ENCODE results near the gene LARP4B.

The LARP4B gene

DNA sequence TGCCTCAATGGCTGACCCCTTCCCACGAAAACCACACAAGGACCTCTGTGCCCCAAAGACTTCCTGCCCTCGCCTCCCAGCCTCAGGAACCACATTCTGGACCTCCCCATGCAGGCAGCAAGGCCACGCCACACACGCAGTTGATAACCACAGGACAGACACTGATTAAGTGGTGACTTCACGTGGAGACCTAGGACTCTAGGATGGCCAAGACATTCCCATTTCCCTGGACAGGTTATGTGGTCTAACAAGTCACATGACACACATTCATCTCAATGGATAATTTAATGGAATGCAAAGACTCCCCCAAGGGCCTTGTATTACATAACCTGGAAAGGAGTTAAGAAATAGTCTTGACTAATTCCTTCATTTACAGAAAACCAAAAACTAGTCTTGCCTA, 110.2 kb downstream of the LARP4B start:
- no peak for DNase-seq

DNA sequence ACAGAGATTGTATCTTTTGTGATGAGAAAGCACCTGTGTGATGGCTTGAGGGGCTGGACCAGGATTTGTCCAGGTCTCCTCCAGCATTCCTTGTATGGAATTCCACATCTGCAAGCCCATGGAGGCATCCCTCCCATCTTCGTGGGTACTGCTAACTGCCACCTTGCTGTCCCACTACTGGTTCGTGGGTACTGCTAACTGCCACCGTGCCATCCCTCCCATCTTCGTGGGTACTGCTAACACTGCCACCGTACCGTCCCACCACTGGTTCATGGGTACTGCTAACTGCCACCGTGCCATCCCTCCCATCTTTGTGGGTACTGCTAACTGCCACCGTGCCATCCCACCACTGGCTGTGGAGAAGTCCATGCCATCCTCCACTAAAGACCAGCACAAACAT, 111.7 kb downstream of the LARP4B start:
- DNase-seq = no peak

GRCh38 chr10:819326-819725, 112.2 kb downstream of the LARP4B start:
- no peak for DNase-seq

GRCh38 chr10:818526-819220, 112.8 kb downstream of the LARP4B start:
- DNase-seq = no peak

DNA sequence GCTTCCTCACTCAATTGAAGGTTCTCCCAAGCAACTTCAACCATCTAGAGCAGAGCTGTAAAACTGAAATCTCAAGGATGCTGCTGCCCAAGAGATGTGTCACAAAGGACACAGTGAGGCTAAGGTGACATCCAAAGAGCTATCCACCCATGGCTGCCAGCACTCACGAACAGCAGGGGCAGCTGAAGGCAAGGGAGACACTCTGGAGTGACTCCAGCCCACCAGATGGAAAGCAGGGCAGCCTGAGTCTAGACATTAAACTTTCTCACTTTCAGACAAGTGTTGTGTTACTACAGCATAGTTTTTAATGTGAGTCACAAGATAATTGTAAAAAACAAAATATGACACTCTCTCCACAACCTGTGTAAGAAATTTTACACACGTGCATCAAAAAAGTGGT, 113.5 kb downstream of the LARP4B start:
- DNase-seq = no peak

- DNase-seq = no peak
Measured at GRCh38 chr10:817371-817770, 114.1 kb downstream of the LARP4B start.

- no peak for DNase-seq
Measured at GRCh38 chr10:816958-817357, 114.5 kb downstream of the LARP4B start.

- no peak for DNase-seq
Measured at GRCh38 chr10:816091-816477, 115.4 kb downstream of the LARP4B start.

GRCh38 chr10:815338-816090, 116.0 kb downstream of the LARP4B start:
- no peak for DNase-seq

DNA sequence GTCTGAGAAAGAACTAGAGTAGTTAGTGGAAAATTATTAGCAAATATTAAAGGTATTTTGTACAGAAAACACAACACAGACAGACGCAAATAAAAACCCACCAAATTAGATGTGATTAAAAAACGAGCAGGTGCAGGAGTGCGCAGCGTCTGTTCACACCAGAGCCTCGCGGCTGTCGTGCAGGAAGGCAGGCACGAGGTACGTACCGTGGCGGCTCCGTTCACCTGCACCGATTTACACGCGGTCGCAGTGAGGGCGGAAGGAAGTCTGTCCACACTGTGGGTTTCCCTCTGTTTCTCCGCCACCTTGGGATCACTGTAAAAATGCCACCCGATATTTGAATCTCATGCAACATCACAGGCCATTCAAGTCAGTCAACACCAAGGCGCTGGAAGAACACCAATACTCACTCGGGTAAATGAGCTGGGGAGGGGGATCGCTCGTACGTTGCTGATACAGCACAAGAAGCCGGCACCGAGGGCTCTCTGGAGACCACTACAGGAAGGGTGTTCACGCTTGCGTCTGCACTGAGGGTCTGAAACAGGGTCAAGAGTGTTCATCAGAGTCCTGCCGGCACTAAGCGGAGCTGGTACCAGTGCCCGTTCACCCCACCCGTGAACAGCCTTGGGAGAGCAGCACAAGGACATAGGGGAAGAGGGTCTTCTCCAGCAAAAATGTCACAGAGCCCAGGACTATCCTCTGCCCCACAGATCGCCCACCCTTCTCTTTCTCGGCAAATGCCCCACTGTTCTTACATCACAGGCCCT, 116.8 kb downstream of the LARP4B start:
- no peak for DNase-seq

DNA sequence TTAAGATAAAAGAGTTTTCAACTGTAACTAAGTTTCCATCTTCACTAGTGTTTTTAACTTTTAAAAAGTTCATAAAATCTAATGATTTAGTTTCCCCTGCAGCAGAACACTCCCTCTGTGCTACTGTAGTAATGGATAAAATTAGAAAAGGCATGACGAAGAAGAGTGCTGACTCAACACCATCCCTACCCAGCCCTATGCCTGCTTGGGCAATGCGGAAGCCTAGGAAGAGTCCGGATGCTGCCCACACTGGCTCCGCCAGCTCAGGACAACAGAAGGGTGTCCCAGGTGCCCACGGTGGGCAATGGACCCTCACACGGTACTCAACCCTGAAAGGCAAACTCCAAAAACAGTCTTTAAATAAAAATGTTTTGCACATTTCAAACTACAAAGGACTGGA, 118.2 kb downstream of the LARP4B start:
- no peak for DNase-seq

DNA sequence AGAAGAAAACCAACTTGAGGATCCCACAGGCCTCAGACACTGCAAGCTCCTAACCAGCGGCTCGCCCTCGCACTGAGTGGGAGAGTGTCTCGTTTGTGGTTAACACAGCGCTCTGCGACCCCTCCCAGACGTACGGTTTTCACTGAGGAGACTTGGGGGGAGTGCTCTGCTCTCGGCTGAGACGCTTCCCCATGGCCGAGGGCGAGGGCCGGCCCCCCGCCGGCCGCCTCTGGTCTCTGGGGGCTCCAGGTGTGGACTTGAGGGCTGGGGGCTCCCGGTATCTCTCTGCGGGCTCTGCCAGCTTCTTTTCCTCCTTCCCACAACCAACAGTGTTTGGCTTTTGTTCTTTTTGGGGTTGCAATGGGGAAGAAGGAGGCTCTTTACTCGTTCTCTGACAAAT, 118.7 kb downstream of the LARP4B start:
- no peak for DNase-seq

DNA sequence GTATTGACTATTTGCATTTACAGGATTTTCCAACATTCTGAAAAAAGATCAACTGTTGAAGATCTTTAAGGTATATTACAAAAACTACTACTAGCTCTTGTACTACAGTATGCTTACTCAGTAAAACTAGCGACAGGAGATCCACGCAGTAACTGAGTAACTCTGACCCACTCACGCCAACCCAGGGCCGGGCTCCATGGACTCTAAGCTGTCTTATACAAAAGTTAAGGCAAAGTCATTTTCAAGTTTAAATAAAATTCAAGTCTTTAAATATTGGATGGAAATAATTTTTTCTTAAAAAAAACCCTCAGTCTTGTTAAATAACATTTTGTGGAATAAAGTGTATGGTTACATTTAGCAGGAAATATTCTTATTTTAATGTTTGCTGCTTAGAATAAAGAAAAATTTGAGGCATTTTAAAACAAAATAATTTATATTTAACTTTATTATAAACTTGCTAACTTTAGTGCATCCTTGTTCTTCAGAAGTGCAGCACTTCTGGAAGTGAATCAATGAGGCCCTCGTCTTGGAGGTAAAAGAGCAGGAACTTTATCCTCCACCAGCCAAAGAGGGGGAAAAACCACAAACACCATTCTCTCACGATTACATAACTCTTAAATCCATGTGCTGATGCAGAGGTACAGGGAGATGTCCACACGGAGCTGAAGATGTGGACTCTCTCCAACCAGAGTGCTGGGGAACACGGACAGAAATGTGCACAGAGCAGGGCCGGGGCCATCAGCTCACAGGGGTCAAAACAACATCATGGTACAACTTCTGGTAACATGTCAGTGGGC, 119.9 kb downstream of the LARP4B start:
- no peak for DNase-seq

DNA sequence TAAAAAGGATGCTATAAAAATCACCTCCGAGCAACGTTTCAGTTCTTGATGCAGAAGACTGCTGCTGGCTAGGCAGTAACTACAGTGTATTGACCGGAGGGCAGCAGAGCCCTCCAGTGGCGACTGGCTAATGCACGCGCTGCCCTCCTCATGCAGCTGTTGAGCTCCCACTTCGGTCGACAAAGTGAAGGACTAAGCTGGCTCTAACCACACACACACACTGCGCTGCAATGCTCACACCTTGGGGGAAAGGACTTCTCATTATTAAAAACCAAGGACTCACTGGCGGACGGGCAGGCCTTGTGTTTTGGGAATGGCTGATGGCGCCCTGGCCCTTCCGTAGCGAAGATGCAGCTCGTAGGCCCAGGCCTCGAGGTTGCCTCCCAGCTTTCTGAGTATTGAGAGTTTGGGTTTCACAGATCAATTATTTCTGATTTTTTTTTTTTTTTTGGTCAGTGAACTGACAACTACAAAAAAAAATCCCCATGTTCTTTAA, 121.1 kb downstream of the LARP4B start:
- DNase-seq = peak; percentile 40

GRCh38 chr10:809671-810350, 121.7 kb downstream of the LARP4B start:
- DNase-seq = no peak

GRCh38 chr10:807958-808353, 123.5 kb downstream of the LARP4B start:
- no peak for DNase-seq

- DNase-seq = no peak
Measured at GRCh38 chr10:807163-807957, 124.1 kb downstream of the LARP4B start.

GRCh38 chr10:806451-807162, 124.9 kb downstream of the LARP4B start:
- no peak for DNase-seq

- DNase-seq = no peak
Measured at GRCh38 chr10:805620-806305, 125.7 kb downstream of the LARP4B start.
